GM18861 (cell line): ENCODE results near the gene TMEFF2.
"Not testable (repeated sequence)": the region's sequence is repeated elsewhere in the genome, so short reads cannot be mapped to it uniquely, and the experiment has no call there.

Source experiments
- ATAC-seq: cut with Tn5 transposase; IDR thresholded peaks from one replicate; pipeline ENCODE4 v1.9.1; 2021; ENCODE audit not compliant: unreplicated experiment

TMEFF2 gene

DNA sequence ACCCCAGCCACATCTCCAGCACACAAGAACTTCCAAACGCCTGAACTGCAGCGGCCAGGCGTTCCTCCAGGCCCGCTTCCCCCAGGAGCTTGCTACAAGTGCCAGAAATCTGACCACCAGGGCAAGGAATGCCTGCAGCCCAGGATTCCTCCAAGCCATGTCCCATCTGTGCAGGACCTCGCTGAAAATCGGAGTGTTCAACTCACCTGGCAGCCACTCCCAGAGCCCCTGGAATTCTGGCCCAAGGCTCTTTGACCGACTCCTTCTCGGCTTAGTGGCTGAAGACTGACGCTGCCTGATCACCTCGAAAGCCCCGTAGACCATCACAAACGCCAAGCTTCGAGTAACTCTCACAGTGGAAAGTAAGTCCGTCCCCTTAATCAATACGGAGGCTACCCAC is 62.1 kb downstream of the TMEFF2 start:
- ATAC-seq: not testable (repeated sequence)

DNA sequence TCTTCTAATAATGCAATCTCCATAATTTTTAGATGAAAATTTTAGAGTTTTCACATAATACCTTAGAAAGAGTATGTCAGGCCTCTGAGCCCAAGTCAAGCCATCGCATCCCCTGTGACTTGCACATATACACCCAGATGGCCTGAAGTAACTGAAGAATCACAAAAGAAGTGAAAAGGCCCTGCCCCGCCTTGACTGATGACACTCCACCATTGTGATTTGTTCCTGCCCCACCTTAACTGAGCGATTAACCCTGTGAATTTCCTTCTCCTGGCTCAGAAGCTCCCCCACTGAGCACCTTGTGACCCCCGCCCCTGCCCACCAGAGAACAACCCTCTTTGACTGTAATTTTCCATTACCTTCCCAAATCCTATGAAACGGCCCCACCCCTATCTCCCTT is 64.4 kb downstream of the TMEFF2 start:
- ATAC-seq: not testable (repeated sequence)

- ATAC-seq: no peak
These were observed 66.1 kb downstream of the TMEFF2 start for GRCh38 chr2:192128655-192129054.

GRCh38 chr2:192127434-192127833 is 67.3 kb downstream of the TMEFF2 start:
- no peak for ATAC-seq

DNA sequence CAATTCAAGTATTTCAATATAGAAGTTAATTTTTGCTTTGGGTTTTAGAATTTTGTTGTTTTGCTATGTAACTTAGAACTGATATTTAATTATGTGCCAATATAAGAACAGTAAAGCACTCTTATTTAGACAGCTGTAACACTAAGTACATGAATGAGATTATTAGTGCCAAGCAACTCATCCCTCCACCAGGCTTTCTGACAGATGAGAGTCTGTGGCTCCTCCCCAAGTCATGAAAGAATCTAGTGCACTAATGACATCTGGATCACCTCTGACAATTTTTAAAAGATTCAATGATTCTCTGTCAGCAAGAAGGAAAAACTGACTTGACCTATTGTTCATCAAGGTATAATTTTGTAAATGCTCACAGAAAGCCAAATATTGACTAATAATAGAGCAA is 67.8 kb downstream of the TMEFF2 start:
- ATAC-seq: no peak

DNA sequence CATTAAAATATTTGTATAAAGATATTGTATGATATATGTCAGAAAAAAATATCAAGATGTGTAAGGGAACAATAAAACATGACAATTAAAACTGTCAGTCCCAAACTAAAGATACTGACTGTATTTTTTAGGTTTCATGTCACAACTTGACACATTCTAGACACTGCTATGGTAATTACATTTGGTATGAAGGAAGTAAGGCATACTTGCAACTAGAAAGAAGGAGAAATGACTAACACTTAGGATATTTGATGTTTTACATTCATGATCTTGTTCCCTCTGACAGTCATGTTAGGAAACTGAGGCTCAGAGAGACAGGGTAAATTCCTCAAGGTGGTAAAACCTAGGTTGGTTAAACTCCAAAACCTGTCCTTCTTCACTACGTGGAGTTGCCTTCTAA is 68.3 kb downstream of the TMEFF2 start:
- ATAC-seq: no peak

DNA sequence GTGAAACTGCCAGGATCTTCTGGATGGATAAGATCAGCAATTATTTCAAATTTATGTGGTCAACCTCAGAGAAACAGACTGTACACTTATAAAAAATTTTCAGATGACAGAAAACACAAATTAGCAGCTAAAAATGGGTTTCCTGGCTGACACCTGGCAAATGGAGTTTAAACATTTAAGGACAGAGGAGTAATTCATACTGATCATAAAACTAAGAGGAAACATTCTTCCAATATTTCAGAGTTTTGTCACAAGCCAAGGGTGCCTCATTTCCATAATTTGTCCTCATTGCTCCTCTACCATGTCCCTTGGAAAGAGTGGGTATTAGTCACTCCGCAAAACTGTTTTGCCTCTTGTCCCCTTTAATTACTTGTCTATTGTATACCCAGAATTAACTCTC is 70.2 kb downstream of the TMEFF2 start:
- ATAC-seq: no peak

DNA sequence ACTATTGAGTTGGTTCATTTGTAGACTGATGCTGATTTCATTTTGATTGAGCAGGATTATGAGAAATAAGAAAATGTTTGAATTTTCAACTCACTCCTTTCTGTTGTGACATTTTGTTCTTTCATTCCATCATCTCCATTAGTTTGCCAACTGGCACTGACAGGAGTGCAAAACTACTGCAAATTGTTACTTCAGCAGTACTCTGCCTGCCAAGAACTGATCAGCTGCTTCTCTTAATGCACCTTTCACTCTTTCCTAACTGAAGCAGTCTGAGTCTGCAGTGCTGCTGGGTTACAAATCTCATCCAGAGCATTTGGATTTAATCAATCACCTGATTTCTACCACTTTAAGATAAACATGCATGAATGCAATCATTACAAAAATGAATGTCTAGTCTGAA is 70.9 kb downstream of the TMEFF2 start:
- ATAC-seq: no peak

DNA sequence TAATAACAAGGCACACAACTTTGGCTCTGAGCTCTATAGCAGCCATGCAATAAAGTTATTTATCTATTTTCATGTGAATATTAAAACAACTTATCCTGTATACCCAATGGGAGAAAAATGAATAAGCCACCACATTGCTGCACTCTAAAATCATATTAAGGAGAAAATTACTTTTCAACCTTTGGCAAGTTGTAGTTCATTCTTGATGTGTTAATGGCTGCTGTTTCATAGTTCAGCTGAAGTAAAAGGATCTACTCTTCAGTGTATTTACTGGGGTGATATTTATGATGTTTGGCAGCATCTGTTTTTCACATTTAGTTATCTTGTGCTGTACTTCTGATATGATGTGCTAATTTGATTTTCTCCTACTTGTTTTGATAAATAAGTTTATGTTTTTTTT is 71.8 kb downstream of the TMEFF2 start:
- no peak for ATAC-seq

DNA sequence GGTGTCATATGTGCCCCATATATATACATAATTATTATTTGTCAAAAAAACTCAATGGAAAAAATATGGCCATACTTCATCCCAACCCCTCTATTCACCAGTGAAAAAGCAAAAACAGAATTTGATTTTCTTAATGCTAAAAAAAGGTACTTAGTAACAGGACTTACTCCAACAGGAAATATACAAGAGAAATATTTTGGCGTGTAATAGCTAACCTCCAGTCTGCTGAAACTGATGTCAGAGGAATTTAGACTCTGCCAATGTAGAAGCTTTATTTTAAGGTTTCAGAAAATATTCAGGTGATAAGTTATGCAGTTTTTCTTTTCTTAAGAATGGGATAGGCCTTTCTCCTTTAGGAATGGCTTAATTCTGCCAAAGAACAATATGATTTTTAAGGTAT is 72.6 kb downstream of the TMEFF2 start:
- ATAC-seq: no peak

- no peak for ATAC-seq
These were observed 75.2 kb downstream of the TMEFF2 start for GRCh38 chr2:192119536-192119935.

DNA sequence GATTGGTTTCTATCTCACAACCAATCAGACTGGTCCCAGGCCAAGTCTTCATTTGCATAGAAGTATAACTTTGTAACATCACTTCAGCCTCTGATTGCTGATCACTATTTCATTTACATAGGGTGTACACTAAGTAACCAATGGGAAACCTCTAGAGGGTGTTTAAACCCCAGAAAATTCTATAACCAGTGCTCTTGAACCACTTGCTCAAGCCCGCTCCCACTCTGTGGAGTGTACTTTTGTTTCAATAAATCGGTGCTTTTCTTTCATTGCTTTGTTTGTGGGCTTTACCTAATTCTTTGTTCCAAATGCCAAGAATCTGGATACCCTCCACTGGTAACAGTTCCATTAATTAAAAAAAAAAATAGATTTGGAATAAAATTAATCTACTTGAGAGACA is 77.0 kb downstream of the TMEFF2 start:
- no peak for ATAC-seq

DNA sequence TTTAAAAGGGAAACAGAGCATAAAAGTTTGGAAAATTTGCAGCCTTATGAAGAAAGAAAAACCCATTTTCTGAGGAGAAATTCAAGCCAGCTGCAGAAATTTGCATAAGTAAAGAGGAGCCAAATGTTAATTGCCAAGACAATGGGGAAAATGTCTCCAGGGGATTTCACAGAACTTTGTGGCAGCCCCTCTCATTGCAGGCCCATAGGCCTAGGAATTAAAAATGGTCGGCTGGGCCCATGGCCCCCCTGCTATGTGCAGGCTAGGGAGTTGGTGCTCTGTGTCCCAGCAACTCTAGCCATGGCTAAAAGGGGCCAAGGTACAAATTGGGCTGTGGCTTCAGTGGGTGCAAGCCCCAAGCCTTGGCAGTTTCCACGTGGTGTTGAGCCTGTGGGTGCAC is 83.2 kb downstream of the TMEFF2 start:
- not testable (repeated sequence) for ATAC-seq

GRCh38 chr2:192099742-192100141 is 95.0 kb downstream of the TMEFF2 start:
- ATAC-seq: no peak

DNA sequence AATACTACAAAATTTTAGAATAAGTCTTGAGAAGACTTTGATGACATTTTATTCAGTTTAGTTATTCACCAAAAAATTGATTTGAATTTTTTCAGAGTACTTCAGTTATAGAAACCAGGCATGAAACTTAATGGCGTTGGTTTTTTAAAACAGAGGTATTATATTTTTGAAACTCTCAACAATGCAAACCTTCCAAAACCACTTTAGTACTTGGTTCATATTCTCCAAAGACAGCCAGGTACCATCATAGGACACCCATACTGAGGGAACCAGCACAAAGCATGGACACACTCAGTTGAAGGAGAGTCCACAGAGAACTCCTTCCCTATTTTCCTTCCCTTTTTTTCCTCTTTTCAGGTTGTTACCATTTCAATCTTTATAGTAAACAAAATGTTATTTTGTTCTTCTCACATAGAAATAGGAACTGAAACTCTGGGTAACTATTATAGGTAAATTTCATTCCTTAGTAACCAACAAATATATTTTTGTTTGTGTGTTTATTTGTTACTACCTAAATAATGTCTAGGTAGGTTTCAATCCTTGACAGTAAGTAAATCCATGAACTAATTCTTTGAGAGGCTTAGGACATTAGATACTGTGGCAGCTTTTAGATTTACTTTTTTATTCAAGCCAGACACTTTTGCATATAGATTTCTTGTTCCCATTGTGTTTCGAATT is 95.8 kb downstream of the TMEFF2 start:
- ATAC-seq: no peak

- ATAC-seq: no peak
These were observed 103.3 kb downstream of the TMEFF2 start for GRCh38 chr2:192091476-192091875.

GRCh38 chr2:192090911-192091310 is 103.8 kb downstream of the TMEFF2 start:
- no peak for ATAC-seq

DNA sequence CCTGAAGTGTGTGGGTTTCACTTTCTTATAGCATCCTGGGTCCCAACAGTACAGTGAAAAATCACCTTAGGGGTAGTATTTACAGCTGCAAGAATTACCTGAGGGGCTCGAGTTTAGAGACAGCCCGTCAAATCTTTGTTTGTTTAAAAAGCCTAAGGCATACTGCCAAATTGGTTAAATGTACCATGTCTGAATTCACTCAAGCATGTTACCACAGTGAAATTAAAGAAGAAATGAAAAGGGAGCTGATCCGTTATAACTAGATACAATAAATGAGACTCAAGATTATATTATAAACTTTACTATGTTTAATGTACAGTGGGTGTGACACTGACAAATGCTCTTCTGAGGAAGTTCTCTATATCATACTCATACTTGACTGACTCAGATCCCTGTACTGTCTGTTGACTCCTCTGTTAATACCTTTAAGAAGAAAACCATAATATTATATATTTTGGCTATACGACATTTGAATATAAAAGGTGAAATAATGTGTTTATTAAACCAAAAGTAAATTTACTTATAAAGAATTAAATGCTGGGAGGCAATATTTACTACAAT is 107.3 kb downstream of the TMEFF2 start:
- no peak for ATAC-seq

GRCh38 chr2:192082121-192082520 is 112.6 kb downstream of the TMEFF2 start:
- no peak for ATAC-seq

GRCh38 chr2:192080096-192080495 is 114.6 kb downstream of the TMEFF2 start:
- not testable (repeated sequence) for ATAC-seq

- ATAC-seq: peak; percentile 42
These were observed 120.9 kb downstream of the TMEFF2 start for GRCh38 chr2:192073878-192074277.

DNA sequence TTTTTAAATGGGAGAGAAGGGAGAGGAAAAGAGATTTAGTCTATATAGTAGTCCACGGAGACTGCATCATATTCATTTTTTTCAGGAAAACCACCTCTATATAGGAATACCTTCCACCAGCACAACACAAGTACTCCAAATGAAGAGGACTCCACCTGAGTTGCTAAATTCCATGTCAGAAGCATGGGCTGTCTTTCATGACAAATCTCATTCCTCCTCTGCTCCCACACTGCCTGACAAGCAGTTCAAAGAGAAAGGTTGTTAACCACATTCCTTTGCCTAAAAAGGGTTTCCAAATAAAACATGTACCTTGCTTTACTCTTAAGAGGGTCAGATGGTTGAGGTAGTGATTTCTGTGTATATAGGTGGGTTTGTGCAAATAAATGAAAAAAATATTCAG is 122.0 kb downstream of the TMEFF2 start:
- no peak for ATAC-seq

- peak; percentile 44 for ATAC-seq
These were observed 122.5 kb downstream of the TMEFF2 start for GRCh38 chr2:192072261-192072660.
